NCI-H146 (cell line): ENCODE measurements around the gene NEURL3.
"Not testable (repeated sequence)": the region's sequence is repeated elsewhere in the genome, so short reads cannot be mapped to it uniquely, and the experiment has no call there.

ENCODE experiments used
- DNase-seq: peaks from one replicate; lab custom pipeline; 2025; lab: John Stamatoyannopoulos, UW

Gene NEURL3

GRCh38 chr2:96485350-96485749 lies 19.8 kb downstream of the NEURL3 start:
- no peak for DNase-seq

- no peak for DNase-seq
Measured at GRCh38 chr2:96484091-96484490, 21.1 kb downstream of the NEURL3 start.

- DNase-seq: no peak
Measured at GRCh38 chr2:96477458-96477857, 27.7 kb downstream of the NEURL3 start.

DNA sequence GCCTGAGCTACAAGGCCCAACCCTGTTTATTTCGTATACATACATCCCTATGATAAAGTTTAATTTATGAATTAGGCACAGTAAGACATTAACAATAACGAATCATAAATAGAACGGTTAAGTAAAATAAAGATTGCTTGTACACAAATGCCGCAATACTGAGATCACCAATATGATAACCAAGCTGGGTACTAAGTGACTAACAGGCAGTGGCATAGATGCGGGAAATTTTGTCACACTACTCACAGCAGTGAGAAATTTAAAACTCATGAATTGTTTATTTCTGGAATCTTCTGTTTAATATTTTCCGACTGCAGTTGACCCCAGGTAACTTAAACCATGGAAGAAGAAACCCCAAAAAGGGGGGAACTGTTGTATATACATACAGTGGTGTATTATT lies 33.4 kb downstream of the NEURL3 start:
- no peak for DNase-seq

- DNase-seq: no peak
Measured at GRCh38 chr2:96470636-96471035, 34.5 kb downstream of the NEURL3 start.

DNA sequence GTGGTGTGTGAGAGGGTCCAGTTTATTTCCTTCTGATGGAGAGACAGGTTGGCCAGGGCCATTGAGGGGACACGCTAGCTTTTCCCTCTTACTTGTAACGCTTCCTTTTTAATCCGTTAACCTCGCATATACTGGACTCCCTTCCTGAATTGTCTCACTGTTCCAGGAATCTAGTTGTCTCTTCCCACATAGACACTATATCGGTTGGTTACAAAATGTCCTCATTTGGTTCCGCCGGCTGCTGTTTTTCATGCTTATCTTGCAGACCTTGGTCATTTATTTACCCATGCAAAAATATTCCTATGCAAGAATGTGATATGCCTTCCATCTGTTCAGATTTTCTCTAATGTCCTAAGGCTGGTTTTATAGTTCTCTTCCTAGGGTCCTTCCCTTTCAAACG lies 35.0 kb downstream of the NEURL3 start:
- DNase-seq: no peak

- no peak for DNase-seq
Measured at GRCh38 chr2:96468904-96469303, 36.3 kb downstream of the NEURL3 start.

- DNase-seq: no peak
Measured at GRCh38 chr2:96464651-96465050, 40.5 kb downstream of the NEURL3 start.

GRCh38 chr2:96464061-96464460 lies 41.1 kb downstream of the NEURL3 start:
- no peak for DNase-seq

- DNase-seq: no peak
Measured at GRCh38 chr2:96463119-96463518, 42.0 kb downstream of the NEURL3 start.

DNA sequence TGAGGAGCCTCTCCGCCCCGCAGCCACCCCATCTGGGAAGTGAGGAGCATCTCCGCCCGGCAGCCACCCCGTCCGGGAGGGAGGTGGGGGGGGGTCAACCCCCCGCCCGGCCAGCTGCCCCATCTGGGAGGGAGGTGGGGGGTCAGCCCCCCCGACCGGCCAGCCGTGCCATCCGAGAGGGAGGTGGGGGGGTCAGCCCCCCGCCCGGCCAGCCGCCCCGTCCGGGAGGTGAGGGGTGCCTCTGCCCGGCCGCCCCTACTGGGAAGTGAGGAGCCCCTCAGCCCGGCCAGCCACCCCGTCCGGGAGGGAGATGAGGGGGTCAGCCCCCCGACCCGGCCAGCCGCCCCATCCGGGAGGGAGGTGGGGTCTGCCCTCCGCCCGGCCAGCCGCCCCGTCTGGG lies 43.5 kb downstream of the NEURL3 start:
- not testable (repeated sequence) for DNase-seq

GRCh38 chr2:96452053-96452452 lies 53.1 kb downstream of the NEURL3 start:
- no peak for DNase-seq

DNA sequence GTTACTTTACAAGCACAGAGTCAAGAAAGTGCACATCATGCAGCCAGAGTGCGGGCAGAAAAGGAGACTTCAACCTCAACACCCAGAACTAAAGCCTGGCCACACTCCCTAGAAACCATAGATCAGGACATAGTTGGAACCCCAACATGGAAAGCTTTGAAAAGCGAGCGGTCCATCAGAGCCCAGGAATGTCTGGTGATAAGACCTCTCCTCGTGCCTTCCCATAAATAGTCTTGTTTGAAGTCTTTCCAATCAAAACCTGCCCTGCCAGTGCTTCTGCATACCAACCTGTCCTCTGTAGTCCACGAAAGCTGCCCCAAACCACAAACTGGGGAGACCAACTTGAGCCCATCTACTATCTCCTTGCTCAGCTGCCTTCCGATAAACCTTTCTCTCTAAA lies 55.5 kb downstream of the NEURL3 start:
- DNase-seq: no peak

DNA sequence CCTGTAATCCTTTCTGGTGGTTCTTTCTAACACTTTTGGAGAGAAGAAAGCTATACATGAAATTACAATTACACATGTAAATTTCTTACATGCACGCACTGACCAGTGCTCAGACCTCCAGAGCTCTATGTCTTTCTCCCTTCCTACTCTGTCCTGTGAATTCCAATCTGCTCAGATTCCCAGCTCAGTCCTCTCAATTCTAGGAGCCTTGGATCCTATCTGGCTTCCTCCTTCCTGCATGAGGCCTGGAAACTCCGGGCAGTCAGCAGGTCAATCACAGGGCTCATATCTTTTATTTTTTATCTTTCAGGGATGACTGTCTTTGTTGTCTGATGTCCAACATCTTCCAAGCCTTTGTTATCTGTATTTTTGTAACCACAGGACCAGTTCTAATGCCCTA lies 56.0 kb downstream of the NEURL3 start:
- DNase-seq: no peak

DNA sequence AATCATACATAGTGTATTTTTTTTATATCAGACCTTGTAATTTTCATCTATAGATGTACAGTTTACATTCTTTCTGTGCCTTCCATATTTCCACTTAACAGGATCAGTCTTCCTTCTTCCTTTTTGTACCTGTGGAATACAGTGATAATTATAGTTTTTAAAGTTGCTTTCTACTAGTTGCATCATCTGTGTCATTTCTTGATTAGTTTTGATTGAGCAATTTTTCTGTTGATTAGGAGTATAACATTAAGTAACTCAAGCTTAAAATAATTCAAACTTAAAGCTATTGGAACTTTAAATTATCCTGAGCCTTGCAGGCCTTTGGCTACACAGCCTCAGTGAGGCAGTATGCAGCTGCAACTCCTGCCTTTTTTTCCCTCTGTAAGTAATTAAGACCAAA lies 57.4 kb downstream of the NEURL3 start:
- DNase-seq: no peak
